Activated naive CD4-positive, alpha-beta T cell treated with anti-CD3 and anti-CD28 coated beads for 36 hours (primary cell): ENCODE measurements around the gene GIGYF2. TPM values are rescaled to one million over a fixed set of nuclear protein-coding genes. Genes with fewer than 3 reads are reported as not detected.

Source experiments
- CTCF ChIA-PET: fragments of 350-600 bp; sonication (Branson Sonifier 250); formaldehyde crosslinking; loops from one replicate; lab custom pipeline; 2021; ENCODE audit warnings: antibody characterized with exemption; lab: Charles Lee
- DNase-seq: peaks from one replicate; pipeline ENCODE4 v3.0.0-alpha.2; 2020
- H3K27ac Mint-ChIP-seq: one replicate; pipeline ENCODE4 v1.8.0; 2021; ENCODE audit warnings: mild to moderate bottlenecking, mixed read lengths
- H3K27me3 Mint-ChIP-seq: one replicate; pipeline ENCODE4 v1.8.0; 2021; ENCODE audit warnings: low read depth, mixed read lengths
- H3K36me3 Mint-ChIP-seq: one replicate; pipeline ENCODE4 v1.8.0; 2021; ENCODE audit warnings: low read depth, mixed read lengths
- H3K4me1 Mint-ChIP-seq: one replicate; pipeline ENCODE4 v1.8.0; 2021; ENCODE audit warnings: low read depth, mixed read lengths
- H3K4me3 Mint-ChIP-seq: one replicate; pipeline ENCODE4 v1.8.0; 2021; ENCODE audit warnings: mild to moderate bottlenecking, moderate library complexity, mixed read lengths
- H3K9me3 Mint-ChIP-seq: one replicate; pipeline ENCODE4 v1.8.0; 2021; ENCODE audit warnings: mixed read lengths
- intact Hi-C: fragments of 100-400 bp; cut with micrococcal nuclease; formaldehyde crosslinking; loops from one replicate; pipeline ENCODE4 v1.15.1; 2023
- total RNA-seq, 2 experiments: library from RNA; stranded (reverse); gene quantifications; one replicate each; pipeline ENCODE4 v1.2.3, GENCODE V29; 2021

GIGYF2 gene
- total RNA-seq, 2 experiments from 2014 or later: 49.7 to 52.8 TPM

DNA sequence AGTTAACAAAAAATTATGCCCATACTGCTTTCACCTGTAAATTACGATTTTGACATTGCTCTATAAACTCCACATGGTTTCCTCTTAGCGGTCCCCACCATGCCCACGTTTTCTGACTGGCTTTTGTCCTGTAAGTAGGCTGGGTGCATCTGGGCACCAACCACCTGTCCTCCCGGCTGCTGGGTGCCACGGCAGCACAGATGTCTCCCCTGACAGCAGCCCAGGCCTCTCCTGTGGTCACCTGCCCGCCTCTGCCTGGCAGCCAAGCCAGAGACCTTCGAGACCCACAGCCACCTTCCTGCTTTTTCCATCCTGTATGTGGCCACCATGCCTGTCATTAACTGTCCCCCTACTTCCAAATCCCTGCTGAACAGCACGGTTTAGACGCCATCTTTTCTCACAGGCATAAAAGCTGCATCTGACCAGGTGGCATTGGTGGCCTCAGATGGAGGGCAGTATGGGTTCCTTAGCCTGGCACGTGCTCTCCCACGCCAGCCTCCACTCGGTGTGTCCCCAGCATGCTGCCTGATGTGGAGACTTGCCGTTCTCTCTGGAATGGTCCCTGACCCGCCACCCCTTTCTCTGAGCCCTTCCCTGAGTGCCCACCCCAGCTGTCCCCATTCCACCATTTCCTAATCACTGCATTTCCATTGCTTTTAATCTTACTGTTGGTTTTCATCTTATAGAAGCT, 191.9 kb downstream of the GIGYF2 start:
- DNase-seq: no peak
- H3K27me3 Mint-ChIP-seq: peaks cover 9% of the 10 kb centered on the region
- no peak overlapping the region for H3K4me3 Mint-ChIP-seq
- H3K27ac Mint-ChIP-seq: no peak overlapping the region
- no peaks in the 10 kb centered on the region for H3K36me3 Mint-ChIP-seq
- no peaks in the 10 kb centered on the region for H3K9me3 Mint-ChIP-seq
- CTCF ChIA-PET: no interaction called here
- no peaks in the 10 kb centered on the region for H3K4me1 Mint-ChIP-seq
- intact Hi-C loops: no loop called here

DNA sequence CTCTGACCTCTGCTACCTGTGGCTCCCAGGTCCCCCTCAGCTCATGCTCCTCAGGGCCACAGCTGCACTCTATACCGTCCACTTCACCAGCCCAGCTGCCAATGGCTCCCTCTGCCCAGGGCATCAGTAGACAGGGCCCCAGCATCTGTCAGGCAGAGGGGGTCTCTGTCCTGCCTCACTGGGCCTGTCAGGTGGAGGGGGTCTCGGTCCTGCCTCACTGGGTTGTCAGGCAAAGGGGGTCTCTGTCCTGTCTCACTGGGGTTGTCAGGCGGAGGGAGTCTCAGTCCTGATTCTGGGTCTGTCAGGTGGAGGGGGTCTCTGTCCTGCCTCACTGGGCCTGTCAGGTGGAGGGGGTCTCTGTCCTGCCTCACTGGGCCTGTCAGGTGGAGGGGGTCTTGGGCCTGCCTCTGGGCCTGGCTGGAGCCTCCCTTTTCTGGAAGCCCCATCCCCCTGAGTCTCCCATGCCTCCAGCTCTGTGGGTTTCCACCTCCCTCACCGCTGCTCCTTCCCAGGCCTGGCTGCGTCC, 192.8 kb downstream of the GIGYF2 start:
- Mint-ChIP-seq H3K27me3 (peaks cover 9% of the 10 kb centered on the region), H3K4me3 (no peak overlapping the region), H3K27ac (no peak overlapping the region), H3K36me3 (no peaks in the 10 kb centered on the region), H3K9me3 (no peaks in the 10 kb centered on the region), H3K4me1 (no peaks in the 10 kb centered on the region)
- no peak for DNase-seq
- intact Hi-C loops: no loop called here
- CTCF ChIA-PET: no interaction called here

- H3K27me3 Mint-ChIP-seq: peaks cover 9% of the 10 kb centered on the region
- intact Hi-C loops: no loop called here
- CTCF ChIA-PET: no interaction called here
Measured at GRCh38 chr2:232890536-232890895, 193.4 kb downstream of the GIGYF2 start.

DNA sequence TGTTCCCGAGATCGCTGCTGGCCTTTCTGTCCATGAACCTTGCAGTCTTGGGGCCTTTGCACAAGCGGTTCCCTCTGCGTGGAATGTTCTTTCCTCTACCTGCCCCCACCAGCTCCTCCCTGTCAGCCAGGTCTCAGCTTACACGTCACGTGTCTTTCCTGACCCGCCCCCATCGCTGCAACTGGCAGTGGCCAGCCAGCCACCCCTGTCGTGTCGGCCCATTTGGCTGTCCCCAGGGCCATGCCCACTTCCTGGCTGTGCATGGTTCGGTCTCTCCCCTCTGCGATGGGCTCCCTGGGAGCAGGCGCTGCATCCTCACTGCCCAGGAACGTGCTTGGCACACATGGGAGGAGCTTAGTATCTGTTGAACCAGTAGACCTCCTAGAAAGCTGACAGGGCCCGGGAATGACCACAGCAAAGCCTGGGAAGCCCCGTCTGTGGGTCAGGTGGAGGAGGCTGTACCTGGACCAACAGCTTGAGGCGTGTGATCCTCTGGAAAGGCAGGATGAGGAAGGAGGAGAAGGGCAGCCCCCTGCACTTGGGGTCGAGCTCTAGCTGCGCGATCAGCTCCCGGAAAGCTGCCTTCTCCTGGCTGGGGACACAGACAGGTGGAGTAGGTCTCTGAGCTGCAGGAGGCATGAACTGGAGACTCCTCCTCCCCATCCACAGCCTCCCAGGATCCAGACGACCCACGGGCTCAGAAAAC, 193.9 kb downstream of the GIGYF2 start:
- Mint-ChIP-seq H3K27ac (no peak overlapping the region), H3K4me3 (no peak overlapping the region), H3K9me3 (no peaks in the 10 kb centered on the region), H3K4me1 (no peaks in the 10 kb centered on the region), H3K27me3 (peaks cover 9% of the 10 kb centered on the region), H3K36me3 (no peaks in the 10 kb centered on the region)
- DNase-seq: no peak
- intact Hi-C loops: no loop called here
- CTCF ChIA-PET: interaction anchor here (0.6 kb wide), 1 partner anchor 1035 kb away, joined by 3 read pairs; no protein-coding TSS in a partner anchor

More at GRCh38 chr2:232890536-232890895, 193.4 kb downstream of the GIGYF2 start:
- Mint-ChIP-seq H3K27ac (no peak overlapping the region), H3K9me3 (no peaks in the 10 kb centered on the region), H3K4me1 (no peaks in the 10 kb centered on the region), H3K36me3 (no peaks in the 10 kb centered on the region), H3K4me3 (no peak overlapping the region)
- DNase-seq: no peak

- CTCF ChIA-PET: no interaction called here
- intact Hi-C loops: no loop called here
- H3K4me3 Mint-ChIP-seq: no peak overlapping the region
- no peak overlapping the region for H3K27ac Mint-ChIP-seq
- no peaks in the 10 kb centered on the region for H3K9me3 Mint-ChIP-seq
- H3K36me3 Mint-ChIP-seq: no peaks in the 10 kb centered on the region
- H3K4me1 Mint-ChIP-seq: no peaks in the 10 kb centered on the region
- peaks cover 9% of the 10 kb centered on the region for H3K27me3 Mint-ChIP-seq
- DNase-seq: no peak
Measured at GRCh38 chr2:232891621-232892071, 194.5 kb downstream of the GIGYF2 start.

DNA sequence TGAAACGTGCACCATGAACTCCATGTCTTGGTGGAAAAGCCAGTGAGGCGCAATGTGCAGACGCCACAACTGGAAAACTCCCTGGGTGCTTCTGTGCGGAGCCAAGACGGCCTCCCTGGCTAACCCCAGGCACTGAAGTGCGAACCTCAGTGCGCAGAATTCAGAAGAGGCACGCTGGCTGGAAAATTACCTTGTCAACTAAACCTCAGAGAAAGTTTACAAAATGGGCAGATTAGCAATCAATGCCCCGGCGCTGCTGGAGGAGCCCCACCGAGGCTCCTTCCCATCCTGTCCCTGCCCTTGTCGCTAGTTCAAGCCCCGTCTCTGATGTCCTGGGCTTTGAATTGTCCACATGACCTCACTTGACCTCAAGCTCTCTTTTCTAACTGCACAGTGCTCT, 195.1 kb downstream of the GIGYF2 start:
- H3K27me3 Mint-ChIP-seq: peaks cover 9% of the 10 kb centered on the region
- H3K9me3 Mint-ChIP-seq: no peaks in the 10 kb centered on the region
- H3K36me3 Mint-ChIP-seq: no peaks in the 10 kb centered on the region
- intact Hi-C loops: no loop called here
- CTCF ChIA-PET: no interaction called here
- H3K4me1 Mint-ChIP-seq: peaks cover 1% of the 10 kb centered on the region
- no peak overlapping the region for H3K27ac Mint-ChIP-seq
- no peak overlapping the region for H3K4me3 Mint-ChIP-seq
- DNase-seq: no peak

- no peaks in the 10 kb centered on the region for H3K36me3 Mint-ChIP-seq
- no peaks in the 10 kb centered on the region for H3K9me3 Mint-ChIP-seq
- peaks cover 6% of the 10 kb centered on the region for H3K4me1 Mint-ChIP-seq
- no peak for DNase-seq
- H3K27me3 Mint-ChIP-seq: peaks cover 9% of the 10 kb centered on the region
- H3K27ac Mint-ChIP-seq: no peak overlapping the region
- intact Hi-C loops: no loop called here
- CTCF ChIA-PET: no interaction called here
- H3K4me3 Mint-ChIP-seq: no peak overlapping the region
Measured at GRCh38 chr2:232892843-232893242, 195.7 kb downstream of the GIGYF2 start.

DNA sequence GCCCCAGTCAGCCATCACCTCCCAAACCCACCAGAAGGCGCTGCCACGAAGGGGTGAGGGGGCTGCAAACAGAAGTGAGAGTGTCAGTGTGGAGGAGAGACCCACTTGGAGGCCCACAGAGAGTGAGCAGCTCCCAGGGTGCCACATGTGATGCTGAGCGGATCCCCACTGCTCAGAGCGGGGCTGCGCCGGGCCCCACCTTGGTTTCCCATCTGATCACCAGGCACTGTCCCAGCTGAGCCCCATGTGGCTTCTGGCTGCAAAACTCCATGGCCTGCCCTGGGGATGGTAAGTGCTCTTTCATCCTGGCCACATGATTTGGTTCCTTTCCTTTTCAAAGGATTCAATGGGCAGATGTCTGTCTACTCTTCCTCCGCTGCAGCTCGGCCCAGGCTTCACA, 196.7 kb downstream of the GIGYF2 start:
- H3K4me1 Mint-ChIP-seq: peaks cover 8% of the 10 kb centered on the region
- H3K9me3 Mint-ChIP-seq: no peaks in the 10 kb centered on the region
- H3K27me3 Mint-ChIP-seq: peaks cover 9% of the 10 kb centered on the region
- no peak for DNase-seq
- H3K4me3 Mint-ChIP-seq: no peak overlapping the region
- intact Hi-C loops: no loop called here
- CTCF ChIA-PET: interaction anchor here (0.6 kb wide), 1 partner anchor 348 kb away, joined by 7 read pairs; no protein-coding TSS in a partner anchor
- H3K27ac Mint-ChIP-seq: no peak overlapping the region
- no peaks in the 10 kb centered on the region for H3K36me3 Mint-ChIP-seq

GRCh38 chr2:232894251-232894650, 197.1 kb downstream of the GIGYF2 start:
- Mint-ChIP-seq H3K36me3 (no peaks in the 10 kb centered on the region), H3K27me3 (peaks cover 9% of the 10 kb centered on the region), H3K27ac (no peak overlapping the region), H3K9me3 (no peaks in the 10 kb centered on the region), H3K4me3 (no peak overlapping the region), H3K4me1 (peaks cover 8% of the 10 kb centered on the region)
- no peak for DNase-seq
- intact Hi-C loops: no loop called here
- CTCF ChIA-PET: interaction anchor here (0.6 kb wide), 1 partner anchor 347 kb away, joined by 7 read pairs; no protein-coding TSS in a partner anchor

- no peak overlapping the region for H3K27ac Mint-ChIP-seq
- no peak overlapping the region for H3K4me3 Mint-ChIP-seq
- CTCF ChIA-PET: no interaction called here
- H3K27me3 Mint-ChIP-seq: peaks cover 9% of the 10 kb centered on the region
- no peak for DNase-seq
- intact Hi-C loops: no loop called here
- no peaks in the 10 kb centered on the region for H3K9me3 Mint-ChIP-seq
- no peaks in the 10 kb centered on the region for H3K36me3 Mint-ChIP-seq
- peaks cover 8% of the 10 kb centered on the region for H3K4me1 Mint-ChIP-seq
Measured at GRCh38 chr2:232894746-232895145, 197.6 kb downstream of the GIGYF2 start.

- no peaks in the 10 kb centered on the region for H3K9me3 Mint-ChIP-seq
- no peak overlapping the region for H3K27ac Mint-ChIP-seq
- CTCF ChIA-PET: no interaction called here
Measured at GRCh38 chr2:232896111-232896510, 199.0 kb downstream of the GIGYF2 start.

DNA sequence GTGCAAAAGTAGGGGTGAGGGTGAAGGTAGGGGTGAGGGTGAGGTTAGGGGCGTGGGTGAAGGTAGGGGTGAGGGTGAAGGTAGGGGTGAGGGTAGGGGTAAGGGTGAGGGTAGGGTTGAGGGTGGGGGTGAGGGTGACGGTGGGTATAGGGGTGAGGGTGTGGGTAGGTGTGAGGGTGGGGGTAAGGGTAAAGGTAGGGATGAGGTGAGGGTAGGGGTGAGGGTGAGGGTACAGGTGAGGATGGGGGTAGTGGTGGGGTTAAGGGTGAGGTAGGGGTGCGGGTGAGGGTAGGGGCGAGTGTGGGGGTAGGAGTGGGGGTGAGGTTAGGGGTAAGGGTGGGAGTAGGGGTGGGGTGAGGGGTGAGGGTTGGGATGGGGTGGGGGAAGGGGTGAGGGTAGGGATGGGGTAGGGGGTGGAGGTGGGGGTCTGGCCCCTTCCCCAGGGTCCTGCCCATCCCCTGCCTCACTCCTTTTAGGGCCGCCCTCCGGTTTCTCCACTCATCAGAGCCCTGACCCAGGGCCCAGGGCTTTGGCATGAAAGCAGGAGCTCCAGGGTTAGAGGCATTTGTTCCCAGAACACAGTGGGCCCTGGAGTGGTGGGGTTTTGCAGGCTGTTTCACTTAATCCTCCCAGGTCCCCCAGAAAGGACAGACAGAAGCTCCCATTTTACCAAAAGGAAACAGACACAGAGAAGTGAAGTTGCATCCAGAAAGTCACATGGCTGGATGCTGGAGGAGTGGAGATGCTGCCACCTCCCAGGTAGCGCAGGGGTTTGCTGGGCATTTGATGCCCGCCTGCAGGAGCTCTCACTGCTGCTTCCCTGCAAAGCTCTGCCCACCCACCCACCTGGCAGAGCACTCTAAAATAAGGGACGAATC, 199.8 kb downstream of the GIGYF2 start:
- Mint-ChIP-seq H3K4me3 (no peak overlapping the region), H3K27me3 (no peaks in the 10 kb centered on the region), H3K36me3 (no peaks in the 10 kb centered on the region), H3K9me3 (no peaks in the 10 kb centered on the region), H3K4me1 (peaks cover 8% of the 10 kb centered on the region), H3K27ac (no peak overlapping the region)
- intact Hi-C loops: no loop called here
- CTCF ChIA-PET: no interaction called here
- DNase-seq: no peak

More at GRCh38 chr2:232896111-232896510, 199.0 kb downstream of the GIGYF2 start:
- no peaks in the 10 kb centered on the region for H3K36me3 Mint-ChIP-seq
- intact Hi-C loops: no loop called here
- H3K27me3 Mint-ChIP-seq: peaks cover 3% of the 10 kb centered on the region
- DNase-seq: no peak
- peaks cover 8% of the 10 kb centered on the region for H3K4me1 Mint-ChIP-seq
- no peak overlapping the region for H3K4me3 Mint-ChIP-seq
